ENCODE measurements around the gene XKR8. TPM values are rescaled to one million over a fixed set of nuclear protein-coding genes. Genes with fewer than 3 reads are reported as not detected.

The XKR8 gene
- total and polyA plus RNA-seq, 12 donors, result 2.2 to 6.0 (median 4.4) TPM

- H3K27ac ChIP-seq, result peak overlapping the region in 4 of 10 donors; percentile 17 to 49 (median 29)
- peak in 1 of 2 donors; percentile 36 for DNase-seq
Observed at GRCh38 chr1:27970401-27970800, 10.6 kb downstream of the XKR8 start.

DNA sequence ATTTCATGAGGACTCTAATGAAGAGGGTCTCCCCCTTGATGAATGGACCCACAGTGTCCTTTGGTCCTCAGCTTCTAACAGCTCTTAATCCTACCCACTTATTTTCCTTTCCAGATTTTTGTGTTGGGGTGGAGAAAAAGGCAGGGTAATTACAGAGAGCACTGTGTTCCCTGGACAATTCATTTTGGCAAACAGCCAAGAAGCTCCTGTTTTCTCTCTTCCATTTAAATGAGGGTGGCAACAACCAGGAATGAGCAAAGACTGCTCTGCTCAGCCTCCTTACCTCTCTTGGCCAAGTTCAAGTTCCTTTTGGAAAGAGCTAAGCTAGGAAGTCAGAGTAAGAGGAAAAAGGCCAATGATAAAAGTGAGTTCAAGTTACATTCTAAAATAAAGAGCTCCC, 11.9 kb downstream of the XKR8 start:
- Histone ChIP-seq H3K9me3 (no peaks in the 10 kb centered on the region), H3K4me1 (peaks cover 3 to 39% (median 17%) of the 10 kb centered on the region in 9 donors), H3K27ac (peak overlapping the region in 5 of 10 donors; percentile 27 to 49 (median 34)), H3K36me3 (peaks cover 0 to 70% (median 10%) of the 10 kb centered on the region in 9 donors), H3K4me3 (no peak overlapping the region), H3K27me3 (no peaks in the 10 kb centered on the region)
- DNase-seq, result peak in 1 of 2 donors; percentile 29
- intact Hi-C loops (cut with DNase I), result loop anchor here in 4 of 10 donors (5.0 to 10.0 kb wide), 2 partner anchors 107 to 114 kb away; no protein-coding TSS in a partner anchor
- TF ChIP-seq, protein P1, sequence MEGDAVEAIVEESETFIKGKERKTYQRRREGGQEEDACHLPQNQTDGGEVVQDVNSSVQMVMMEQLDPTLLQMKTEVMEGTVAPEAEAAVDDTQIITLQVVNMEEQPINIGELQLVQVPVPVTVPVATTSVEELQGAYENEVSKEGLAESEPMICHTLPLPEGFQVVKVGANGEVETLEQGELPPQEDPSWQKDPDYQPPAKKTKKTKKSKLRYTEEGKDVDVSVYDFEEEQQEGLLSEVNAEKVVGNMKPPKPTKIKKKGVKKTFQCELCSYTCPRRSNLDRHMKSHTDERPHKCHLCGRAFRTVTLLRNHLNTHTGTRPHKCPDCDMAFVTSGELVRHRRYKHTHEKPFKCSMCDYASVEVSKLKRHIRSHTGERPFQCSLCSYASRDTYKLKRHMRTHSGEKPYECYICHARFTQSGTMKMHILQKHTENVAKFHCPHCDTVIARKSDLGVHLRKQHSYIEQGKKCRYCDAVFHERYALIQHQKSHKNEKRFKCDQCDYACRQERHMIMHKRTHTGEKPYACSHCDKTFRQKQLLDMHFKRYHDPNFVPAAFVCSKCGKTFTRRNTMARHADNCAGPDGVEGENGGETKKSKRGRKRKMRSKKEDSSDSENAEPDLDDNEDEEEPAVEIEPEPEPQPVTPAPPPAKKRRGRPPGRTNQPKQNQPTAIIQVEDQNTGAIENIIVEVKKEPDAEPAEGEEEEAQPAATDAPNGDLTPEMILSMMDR (IDR thresholded peaks at IDR 0.05), result no peak
- ATAC-seq, result peak in 7 of 8 donors; percentile 42 to 81 (median 60)

More at GRCh38 chr1:27970401-27970800, 10.6 kb downstream of the XKR8 start:
- ATAC-seq, result peak in 6 of 8 donors; percentile 46 to 76 (median 68)
- 82 to 90% methylated on average over 6 of the region's 6 CpGs for WGBS, 2 donors
- intact Hi-C loops (cut with DNase I), result loop anchor here in 4 of 10 donors (5.0 to 10.0 kb wide), 2 partner anchors 106 to 113 kb away; no protein-coding TSS in a partner anchor
- Histone ChIP-seq H3K4me1 (peaks cover 3 to 39% (median 17%) of the 10 kb centered on the region in 9 donors), H3K27me3 (no peaks in the 10 kb centered on the region), H3K36me3 (peaks cover 0 to 70% (median 18%) of the 10 kb centered on the region in 9 donors), H3K4me3 (no peak overlapping the region), H3K9me3 (no peaks in the 10 kb centered on the region)
- TF ChIP-seq, protein P1 (IDR thresholded peaks at IDR 0.05), result no peak

- TF ChIP-seq, protein P1 (IDR thresholded peaks at IDR 0.05), result no peak
- Histone ChIP-seq H3K4me1 (peaks cover 3 to 39% (median 17%) of the 10 kb centered on the region in 9 donors), H3K36me3 (peaks cover 0 to 70% (median 5%) of the 10 kb centered on the region in 9 donors), H3K9me3 (no peaks in the 10 kb centered on the region), H3K27ac (peak overlapping the region in 5 of 10 donors; percentile 27 to 49 (median 34)), H3K4me3 (no peak overlapping the region), H3K27me3 (no peaks in the 10 kb centered on the region)
- WGBS, 2 donors, result 72 to 84% methylated on average over 4 of the region's 4 CpGs
- DNase-seq (no peak), ATAC-seq (peak in 3 of 8 donors; percentile 16 to 39 (median 25))
- intact Hi-C loops (cut with DNase I), result loop anchor here in 4 of 10 donors (5.0 to 10.0 kb wide), 2 partner anchors 107 to 115 kb away; no protein-coding TSS in a partner anchor
Observed at GRCh38 chr1:27972141-27972540, 12.4 kb downstream of the XKR8 start.

DNA sequence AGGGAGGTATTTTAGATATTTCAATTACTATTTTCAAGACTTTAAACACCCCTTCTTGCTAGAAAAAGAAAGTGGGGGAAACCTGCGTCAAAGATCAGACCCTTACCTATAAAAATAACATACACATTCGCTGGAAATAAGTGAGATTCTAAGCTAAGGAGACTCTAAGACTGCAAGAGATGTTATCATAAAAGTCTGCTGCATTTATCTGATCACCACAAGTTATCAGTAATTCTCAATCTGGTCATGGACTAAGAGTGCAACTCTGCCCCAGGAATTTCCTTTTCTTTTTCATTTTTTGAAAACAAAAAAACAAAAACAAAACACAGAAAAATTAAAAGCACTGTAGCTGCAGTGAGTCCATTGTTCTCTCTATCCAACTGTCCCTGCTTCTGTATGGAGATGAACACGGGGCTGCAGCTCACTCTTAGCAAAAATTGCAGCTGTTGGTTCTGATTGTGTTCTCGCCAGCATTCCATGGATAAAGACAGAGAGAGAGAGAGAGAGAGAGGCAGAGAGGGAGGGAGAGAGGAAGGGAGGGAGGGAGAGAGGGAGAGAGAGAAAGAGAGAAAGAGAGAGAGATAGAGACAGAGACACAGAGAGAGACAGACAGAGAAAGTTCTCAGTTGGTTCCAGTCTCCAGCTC, 14.1 kb downstream of the XKR8 start:
- peaks cover 0 to 71% (median 11%) of the 10 kb centered on the region in 9 donors for H3K36me3 ChIP-seq
- TF ChIP-seq, protein P1 (IDR thresholded peaks at IDR 0.05), result no peak
- no peak for ATAC-seq

More for the DNA sequence above, 14.1 kb downstream of the XKR8 start:
- no peak overlapping the region for H3K4me3 ChIP-seq
- no peaks in the 10 kb centered on the region for H3K27me3 ChIP-seq
- H3K9me3 ChIP-seq, result no peaks in the 10 kb centered on the region
- H3K4me1 ChIP-seq, result peaks cover 3 to 35% (median 17%) of the 10 kb centered on the region in 9 donors
- no peak for DNase-seq
- no peak overlapping the region for H3K27ac ChIP-seq
- 80 to 81% methylated on average over 4 of the region's 4 CpGs for WGBS, 2 donors
- intact Hi-C loops (cut with DNase I), result loop anchor here in 4 of 10 donors (5.0 to 10.0 kb wide), 2 partner anchors 109 to 117 kb away; no protein-coding TSS in a partner anchor
